Activated naive CD8-positive, alpha-beta T cell treated with anti-CD3 and anti-CD28 coated beads, Interleukin-2, amount 50 U/mL, for 24 hours (primary cell): ENCODE results near the gene CLSTN2.

Source experiments
- ATAC-seq: fragments of 150-1000 bp; cut with Tn5 transposase; one replicate; pipeline ENCODE4 v1.10.0; 2021
- DNase-seq: peaks from one replicate; pipeline ENCODE4 v3.0.0; 2021
- H3K27ac Mint-ChIP-seq: one replicate; pipeline ENCODE4 v1.8.0; 2021; ENCODE audit warnings: mild to moderate bottlenecking, mixed read lengths
- H3K27me3 Mint-ChIP-seq: one replicate; pipeline ENCODE4 v1.8.0; 2021; ENCODE audit warnings: mixed read lengths
- H3K36me3 Mint-ChIP-seq: one replicate; pipeline ENCODE4 v1.8.0; 2021; ENCODE audit warnings: low read depth, mixed read lengths
- H3K4me1 Mint-ChIP-seq: one replicate; pipeline ENCODE4 v1.8.0; 2021; ENCODE audit warnings: mixed read lengths
- H3K4me3 Mint-ChIP-seq: one replicate; pipeline ENCODE4 v1.8.0; 2021; ENCODE audit warnings: mild to moderate bottlenecking, moderate library complexity, mixed read lengths
- H3K9me3 Mint-ChIP-seq: one replicate; pipeline ENCODE4 v1.8.0; 2021; ENCODE audit warnings: mixed read lengths

Gene CLSTN2

DNA sequence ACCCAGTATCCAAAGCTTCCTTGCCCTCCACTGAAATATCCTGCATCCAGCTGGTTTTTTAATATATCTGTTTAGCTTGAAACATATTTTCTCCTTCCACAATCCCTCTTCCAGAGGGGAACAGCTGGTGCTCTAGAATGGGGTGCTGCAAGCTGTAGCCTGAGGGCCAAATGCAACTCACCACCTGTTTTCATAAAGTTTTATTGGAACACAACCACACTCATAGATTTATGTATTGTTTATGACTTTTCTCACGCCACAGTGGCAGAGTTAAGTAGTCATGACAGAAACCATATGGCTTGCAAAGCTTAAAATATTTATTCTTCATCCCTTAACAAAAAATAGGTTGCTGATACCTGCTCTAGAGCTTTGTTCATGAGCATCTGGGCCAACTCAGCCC lies 298.7 kb downstream of the CLSTN2 start:
- H3K27me3 Mint-ChIP-seq: no peaks in the 10 kb centered on the region
- no peak for DNase-seq
- no peak for ATAC-seq
- H3K9me3 Mint-ChIP-seq: no peaks in the 10 kb centered on the region
- H3K4me1 Mint-ChIP-seq: no peaks in the 10 kb centered on the region
- H3K4me3 Mint-ChIP-seq: no peak overlapping the region
- H3K27ac Mint-ChIP-seq: no peak overlapping the region
- no peaks in the 10 kb centered on the region for H3K36me3 Mint-ChIP-seq

DNA sequence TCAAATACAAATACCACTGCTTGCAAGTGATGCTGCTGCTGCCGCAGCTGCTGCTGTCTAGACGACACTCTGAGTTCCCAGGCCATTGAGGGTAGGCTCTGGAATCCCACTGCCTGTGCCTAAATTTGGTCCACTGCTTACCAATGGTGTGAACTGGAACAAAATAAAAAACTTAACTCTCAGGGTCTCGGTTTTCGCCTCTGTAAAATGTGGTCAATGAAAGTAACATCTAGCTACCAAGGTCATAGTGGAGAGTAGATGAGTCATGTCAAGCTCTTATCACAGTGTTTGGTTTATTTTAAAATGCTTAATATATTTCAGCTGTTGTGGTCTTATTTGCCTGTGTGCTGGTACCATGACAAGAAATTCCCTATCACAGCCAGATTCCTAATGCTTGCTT lies 299.3 kb downstream of the CLSTN2 start:
- Mint-ChIP-seq H3K9me3 (no peaks in the 10 kb centered on the region), H3K4me3 (no peak overlapping the region), H3K4me1 (no peaks in the 10 kb centered on the region), H3K27me3 (no peaks in the 10 kb centered on the region), H3K36me3 (no peaks in the 10 kb centered on the region), H3K27ac (no peak overlapping the region)
- no peak for ATAC-seq
- no peak for DNase-seq

DNA sequence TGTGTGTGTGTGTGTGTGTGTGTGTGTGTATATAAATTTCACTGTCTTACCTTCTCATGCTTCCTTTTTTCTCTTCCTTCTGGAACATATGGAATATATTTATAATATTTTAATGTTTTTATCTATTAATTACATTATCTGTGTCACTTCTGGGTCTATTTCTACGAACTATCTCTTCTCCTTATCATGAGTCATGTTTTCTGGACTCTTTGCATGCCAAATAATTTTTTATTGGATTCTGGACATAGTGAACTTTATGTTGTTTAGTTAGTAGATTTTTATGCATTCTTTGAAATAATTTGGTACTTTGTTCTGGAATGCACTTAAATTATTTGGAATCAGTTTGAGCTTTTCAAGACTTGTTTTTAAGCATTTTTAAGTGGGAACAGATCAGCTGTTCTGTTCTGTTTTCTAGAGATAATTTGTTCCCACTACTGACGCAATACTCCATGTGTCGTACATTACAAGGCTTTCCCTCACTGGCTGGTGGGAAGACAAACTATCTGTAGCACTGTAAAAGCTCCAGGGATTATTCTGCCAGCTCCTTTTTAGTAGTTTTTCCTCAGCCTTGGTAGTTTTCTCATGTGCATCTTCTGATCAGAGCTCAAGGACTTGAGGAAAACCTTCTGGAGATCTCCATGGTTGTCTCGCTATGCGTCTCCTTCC lies 302.0 kb downstream of the CLSTN2 start:
- ATAC-seq (no peak), DNase-seq (no peak)
- no peak overlapping the region for H3K27ac Mint-ChIP-seq
- no peaks in the 10 kb centered on the region for H3K9me3 Mint-ChIP-seq
- H3K4me1 Mint-ChIP-seq: no peaks in the 10 kb centered on the region
- H3K4me3 Mint-ChIP-seq: no peak overlapping the region
- H3K36me3 Mint-ChIP-seq: no peaks in the 10 kb centered on the region
- H3K27me3 Mint-ChIP-seq: no peaks in the 10 kb centered on the region

DNA sequence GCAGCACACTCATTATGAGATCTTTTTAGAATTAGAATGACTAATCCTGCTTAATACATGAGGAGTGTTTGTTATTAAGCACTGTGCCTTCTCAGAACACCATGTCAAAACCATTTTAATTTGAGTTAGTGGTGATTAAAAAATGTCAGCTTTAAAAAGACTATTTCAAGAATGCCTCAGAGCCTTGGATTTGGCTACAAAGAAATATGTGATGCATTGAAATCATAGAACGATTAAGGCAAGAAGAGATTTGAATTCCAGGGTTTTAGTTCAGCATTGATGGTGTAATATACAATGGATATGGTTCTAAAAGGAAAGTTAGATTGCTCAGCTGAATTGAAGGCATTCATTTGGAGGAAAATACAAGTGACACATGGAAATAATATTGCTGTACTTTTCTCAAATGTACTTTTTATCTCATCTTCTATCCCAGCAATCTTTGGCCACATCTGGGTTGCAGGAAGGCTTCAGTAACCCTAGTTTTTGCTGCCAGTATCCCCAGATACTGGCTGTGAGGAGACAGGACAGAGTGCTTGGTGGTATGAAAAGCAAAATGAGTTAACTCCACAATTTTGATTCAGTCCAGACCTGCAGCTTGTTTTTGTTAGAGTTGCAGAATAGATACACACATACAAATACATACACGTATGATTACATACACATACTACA lies 303.8 kb downstream of the CLSTN2 start:
- Mint-ChIP-seq H3K36me3 (no peaks in the 10 kb centered on the region), H3K4me1 (no peaks in the 10 kb centered on the region), H3K27ac (no peak overlapping the region), H3K9me3 (no peaks in the 10 kb centered on the region), H3K4me3 (no peak overlapping the region), H3K27me3 (no peaks in the 10 kb centered on the region)
- no peak for ATAC-seq
- DNase-seq: no peak

- no peaks in the 10 kb centered on the region for H3K4me1 Mint-ChIP-seq
- no peaks in the 10 kb centered on the region for H3K36me3 Mint-ChIP-seq
- ATAC-seq (no peak), DNase-seq (no peak)
- no peaks in the 10 kb centered on the region for H3K9me3 Mint-ChIP-seq
- no peaks in the 10 kb centered on the region for H3K27me3 Mint-ChIP-seq
- H3K4me3 Mint-ChIP-seq: no peak overlapping the region
- no peak overlapping the region for H3K27ac Mint-ChIP-seq
Measured at GRCh38 chr3:140242818-140243276, 307.9 kb downstream of the CLSTN2 start.

GRCh38 chr3:140243575-140243974 lies 308.6 kb downstream of the CLSTN2 start:
- no peaks in the 10 kb centered on the region for H3K27me3 Mint-ChIP-seq
- no peaks in the 10 kb centered on the region for H3K36me3 Mint-ChIP-seq
- no peak for ATAC-seq

DNA sequence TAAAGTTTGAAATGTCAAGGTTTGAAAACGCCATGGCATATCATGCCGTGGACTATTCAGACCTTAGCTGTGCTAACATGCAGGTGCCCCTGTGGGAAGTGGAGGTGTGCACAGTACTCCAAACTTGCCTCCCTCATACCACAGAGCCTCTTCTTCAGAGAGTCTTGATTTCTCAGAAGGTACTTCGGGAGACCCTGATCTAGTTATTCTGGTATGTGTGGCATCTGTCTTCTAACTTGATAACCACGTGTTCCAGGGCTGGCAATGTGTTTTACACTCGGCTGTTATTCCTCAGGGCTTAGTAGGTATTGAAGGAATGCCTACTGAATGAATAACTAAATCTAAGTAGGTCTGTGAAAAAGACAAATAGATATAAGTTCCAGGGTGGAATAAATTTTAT lies 309.9 kb downstream of the CLSTN2 start:
- H3K36me3 Mint-ChIP-seq: no peaks in the 10 kb centered on the region
- H3K4me3 Mint-ChIP-seq: no peak overlapping the region
- ATAC-seq: no peak
- H3K27ac Mint-ChIP-seq: no peak overlapping the region
- H3K9me3 Mint-ChIP-seq: no peaks in the 10 kb centered on the region
- no peak for DNase-seq
- H3K27me3 Mint-ChIP-seq: no peaks in the 10 kb centered on the region
- no peaks in the 10 kb centered on the region for H3K4me1 Mint-ChIP-seq

More at GRCh38 chr3:140243575-140243974, 308.6 kb downstream of the CLSTN2 start:
- H3K4me3 Mint-ChIP-seq: no peak overlapping the region
- no peak overlapping the region for H3K27ac Mint-ChIP-seq
- H3K4me1 Mint-ChIP-seq: no peaks in the 10 kb centered on the region
- no peaks in the 10 kb centered on the region for H3K9me3 Mint-ChIP-seq
- no peak for DNase-seq

DNA sequence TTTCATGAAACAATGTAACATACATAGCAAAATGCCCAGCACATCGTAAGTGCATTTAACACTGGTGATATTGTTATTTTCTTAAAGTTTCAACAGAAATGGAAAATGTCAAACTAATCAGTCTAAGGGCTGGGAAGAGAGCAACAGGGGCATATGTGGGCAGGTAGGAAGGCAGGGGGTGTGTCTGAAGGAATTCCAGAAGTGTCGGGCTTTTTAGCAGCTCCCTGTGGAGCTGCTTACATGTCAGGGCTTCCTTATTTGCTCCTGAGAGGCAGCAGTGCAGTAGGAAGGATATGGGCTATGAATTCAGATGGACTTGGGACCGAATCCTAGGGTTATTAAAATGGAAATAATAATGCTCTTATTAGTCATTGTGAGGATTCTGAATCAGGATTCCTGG lies 311.6 kb downstream of the CLSTN2 start:
- H3K27ac Mint-ChIP-seq: no peak overlapping the region
- H3K36me3 Mint-ChIP-seq: no peaks in the 10 kb centered on the region
- no peak for DNase-seq
- ATAC-seq: no peak
- H3K4me1 Mint-ChIP-seq: no peaks in the 10 kb centered on the region
- no peaks in the 10 kb centered on the region for H3K9me3 Mint-ChIP-seq
- H3K27me3 Mint-ChIP-seq: peaks cover 3% of the 10 kb centered on the region
- H3K4me3 Mint-ChIP-seq: no peak overlapping the region

DNA sequence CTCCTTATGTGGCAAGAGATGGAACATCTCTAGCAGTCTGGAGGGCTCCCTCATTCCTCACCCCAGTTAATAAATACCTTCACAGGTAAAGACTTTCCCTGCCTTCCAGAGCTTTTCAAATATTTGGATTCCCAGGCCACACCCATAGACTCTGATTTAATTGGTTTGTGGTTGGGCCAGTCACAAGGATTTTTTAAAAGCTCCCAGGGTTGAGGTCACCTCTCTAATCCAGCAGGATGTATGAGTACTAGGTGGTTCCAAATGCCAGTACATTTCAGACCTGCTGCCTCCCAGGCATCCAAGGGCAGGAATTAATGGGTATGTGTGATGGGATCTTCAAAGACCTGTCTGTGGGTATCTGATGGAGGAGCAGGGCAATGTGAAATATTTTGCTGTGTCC lies 312.8 kb downstream of the CLSTN2 start:
- no peak overlapping the region for H3K4me3 Mint-ChIP-seq
- no peak for ATAC-seq
- H3K4me1 Mint-ChIP-seq: no peaks in the 10 kb centered on the region
- H3K36me3 Mint-ChIP-seq: no peaks in the 10 kb centered on the region
- DNase-seq: no peak
- H3K9me3 Mint-ChIP-seq: no peaks in the 10 kb centered on the region
- peaks cover 3% of the 10 kb centered on the region for H3K27me3 Mint-ChIP-seq
- H3K27ac Mint-ChIP-seq: no peak overlapping the region

DNA sequence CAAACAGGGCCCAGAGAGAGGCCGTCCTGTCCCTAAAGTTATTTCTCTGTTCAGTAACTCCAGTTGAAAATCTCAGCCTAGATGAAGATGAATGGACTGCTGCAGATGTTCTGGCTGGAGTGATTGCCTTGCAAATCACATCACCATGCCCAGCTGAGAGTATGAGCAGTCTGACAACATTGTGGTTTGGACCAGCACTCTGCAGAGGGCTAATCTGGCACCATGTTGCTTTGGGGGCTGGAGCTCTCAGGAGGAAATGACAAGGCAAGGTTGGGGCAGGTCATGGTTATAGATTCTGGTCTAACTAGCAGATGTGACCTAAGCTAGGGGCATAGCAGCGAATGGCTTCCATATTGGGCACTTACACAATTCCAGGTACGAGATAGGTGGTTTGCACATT lies 314.2 kb downstream of the CLSTN2 start:
- Mint-ChIP-seq H3K36me3 (no peaks in the 10 kb centered on the region), H3K9me3 (no peaks in the 10 kb centered on the region)
- no peak for ATAC-seq

DNA sequence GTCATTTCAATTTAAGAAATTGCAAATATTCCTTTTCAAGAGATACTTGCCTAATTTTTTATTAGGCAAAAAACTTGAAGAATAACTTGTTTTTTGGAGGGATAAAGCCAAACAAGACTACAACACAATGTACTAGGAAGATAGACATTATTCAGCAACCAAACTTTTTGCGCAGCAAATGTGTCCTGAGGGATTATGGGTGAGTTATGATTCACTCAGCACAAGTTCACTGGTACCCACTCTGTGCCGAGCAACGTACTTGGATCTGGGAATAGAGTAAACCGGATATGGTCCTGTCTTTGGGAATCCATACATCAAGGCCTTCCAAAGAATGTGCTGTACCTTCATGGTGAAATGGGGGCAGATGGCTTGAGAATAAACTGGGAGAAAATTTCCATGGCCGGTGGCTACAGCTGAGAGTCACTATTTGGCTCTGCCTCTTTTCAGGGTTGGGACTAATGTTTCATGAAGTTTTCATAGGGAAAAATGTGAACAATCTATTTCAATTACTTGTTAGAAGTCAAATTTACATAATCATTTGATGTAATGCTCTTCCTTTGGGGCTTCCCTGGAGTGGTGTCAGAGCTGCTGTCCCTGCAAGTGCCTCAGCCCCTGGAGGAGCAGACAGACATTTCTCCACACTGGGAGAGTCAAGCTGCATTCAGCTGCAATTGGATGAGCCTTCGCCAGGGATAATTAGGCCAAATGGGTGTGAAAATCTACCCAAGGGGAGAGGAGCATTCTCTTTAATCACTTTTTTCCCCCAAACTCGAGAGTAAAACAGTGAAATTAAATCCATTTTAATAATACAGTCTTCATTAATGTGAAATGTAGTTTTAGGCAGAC lies 315.2 kb downstream of the CLSTN2 start:
- no peaks in the 10 kb centered on the region for H3K36me3 Mint-ChIP-seq
- H3K4me3 Mint-ChIP-seq: no peak overlapping the region
- no peaks in the 10 kb centered on the region for H3K4me1 Mint-ChIP-seq
- DNase-seq (no peak), ATAC-seq (no peak)
- H3K9me3 Mint-ChIP-seq: no peaks in the 10 kb centered on the region
- peaks cover 4% of the 10 kb centered on the region for H3K27me3 Mint-ChIP-seq
- H3K27ac Mint-ChIP-seq: no peak overlapping the region

More for the DNA sequence above, 314.2 kb downstream of the CLSTN2 start:
- no peak for DNase-seq
- Mint-ChIP-seq H3K27ac (no peak overlapping the region), H3K4me1 (no peaks in the 10 kb centered on the region), H3K4me3 (no peak overlapping the region), H3K27me3 (peaks cover 3% of the 10 kb centered on the region)

DNA sequence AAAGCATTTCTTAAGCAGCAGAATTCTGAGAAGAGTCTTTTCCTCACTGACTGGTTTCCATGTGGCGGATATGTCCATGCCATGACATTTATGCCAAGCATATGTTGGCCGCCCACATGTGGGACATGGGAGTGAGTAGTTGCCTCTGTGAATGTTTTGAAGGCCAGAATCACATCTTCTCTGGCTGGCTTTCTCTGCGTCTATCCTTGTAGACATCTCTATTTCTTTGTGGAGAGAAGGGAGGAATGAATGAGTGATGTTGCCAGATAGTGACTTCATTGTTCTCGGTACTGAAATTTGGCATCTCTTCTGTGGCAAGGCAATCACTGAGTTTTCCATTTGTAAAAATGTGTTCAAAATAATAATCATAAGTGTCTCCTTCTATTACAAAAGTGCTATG lies 316.0 kb downstream of the CLSTN2 start:
- Mint-ChIP-seq H3K27ac (no peak overlapping the region), H3K4me1 (no peaks in the 10 kb centered on the region), H3K9me3 (no peaks in the 10 kb centered on the region), H3K4me3 (no peak overlapping the region), H3K36me3 (no peaks in the 10 kb centered on the region), H3K27me3 (peaks cover 6% of the 10 kb centered on the region)
- no peak for ATAC-seq
- no peak for DNase-seq

- DNase-seq (no peak), ATAC-seq (no peak)
- H3K27ac Mint-ChIP-seq: no peak overlapping the region
- H3K27me3 Mint-ChIP-seq: peaks cover 6% of the 10 kb centered on the region
- no peak overlapping the region for H3K4me3 Mint-ChIP-seq
- no peaks in the 10 kb centered on the region for H3K36me3 Mint-ChIP-seq
- H3K9me3 Mint-ChIP-seq: no peaks in the 10 kb centered on the region
- H3K4me1 Mint-ChIP-seq: no peaks in the 10 kb centered on the region
Measured at GRCh38 chr3:140251678-140252077, 316.7 kb downstream of the CLSTN2 start.

GRCh38 chr3:140252812-140253656 lies 318.0 kb downstream of the CLSTN2 start:
- DNase-seq (no peak), ATAC-seq (no peak)
- Mint-ChIP-seq H3K4me3 (no peak overlapping the region), H3K36me3 (no peaks in the 10 kb centered on the region), H3K9me3 (no peaks in the 10 kb centered on the region), H3K4me1 (no peaks in the 10 kb centered on the region), H3K27ac (no peak overlapping the region), H3K27me3 (peaks cover 6% of the 10 kb centered on the region)
